ENCODE measurements around the gene HECTD4.

- TF ChIP-seq CTCF (conservative IDR thresholded peaks at IDR 0.05; ENCODE audit: low read length), result no peak
- no peak for TF ChIP-seq EZH2phosphoT487 (IDR thresholded peaks at IDR 0.05; ENCODE audit: borderline replicate concordance)
Measured at GRCh38 chr12:112427760-112428159, 45.5 kb upstream of the HECTD4 start.

Data from Loucy (cell line).